Measurements from ENCODE around the gene PAOX.

GRCh38 chr10:133403784-133404183 lies 24.7 kb downstream of the PAOX start:
- no peak for TF ChIP-seq NELFE (IDR thresholded peaks at IDR 0.05; ENCODE audit: insufficient read depth, insufficient read length)
- TF ChIP-seq TARDBP (IDR thresholded peaks at IDR 0.05): no peak
- no peak for TF ChIP-seq ZKSCAN1 (IDR thresholded peaks at IDR 0.05; ENCODE audit: low read depth, low read length)
- TF ChIP-seq HDAC6 (IDR thresholded peaks at IDR 0.05; ENCODE audit: low read depth, low read length): no peak
- no peak for TF ChIP-seq MYC (IDR thresholded peaks at IDR 0.05; ENCODE audit: low read depth, low read length)
- no peak for TF ChIP-seq MYC (CRISPR knock-in tag; IDR thresholded peaks at IDR 0.05; ENCODE audit: borderline replicate concordance, low read depth)
- TF ChIP-seq FOXK1 (CRISPR knock-in tag; IDR thresholded peaks at IDR 0.05; ENCODE audit: borderline replicate concordance): no peak
- TF ChIP-seq SMARCA4 (IDR thresholded peaks at IDR 0.05): no peak
- TF ChIP-seq SP2 (IDR thresholded peaks at IDR 0.05; ENCODE audit: extremely low read depth, low read depth, low read length, poor library complexity, severe bottlenecking): no peak
- TF ChIP-seq POLR2AphosphoS5 (IDR thresholded peaks at IDR 0.05; ENCODE audit: control insufficient read depth, insufficient read depth, low read depth, low read length): no peak
- no peak for TF ChIP-seq TEAD2 (tag; IDR thresholded peaks at IDR 0.05)

All from K562 (cell line).